G401.6 (cell line): ENCODE data around the gene HOXC6.
A peak's percentile ranks its signal among the peaks of the same experiment; 100 is the strongest.

Experiments
- FAIRE-seq: peaks from 2 replicates; lab custom pipeline; 2012; peaks lifted over from hg19 to GRCh38; lab: Jason Lieb, UNC

Gene HOXC6

DNA sequence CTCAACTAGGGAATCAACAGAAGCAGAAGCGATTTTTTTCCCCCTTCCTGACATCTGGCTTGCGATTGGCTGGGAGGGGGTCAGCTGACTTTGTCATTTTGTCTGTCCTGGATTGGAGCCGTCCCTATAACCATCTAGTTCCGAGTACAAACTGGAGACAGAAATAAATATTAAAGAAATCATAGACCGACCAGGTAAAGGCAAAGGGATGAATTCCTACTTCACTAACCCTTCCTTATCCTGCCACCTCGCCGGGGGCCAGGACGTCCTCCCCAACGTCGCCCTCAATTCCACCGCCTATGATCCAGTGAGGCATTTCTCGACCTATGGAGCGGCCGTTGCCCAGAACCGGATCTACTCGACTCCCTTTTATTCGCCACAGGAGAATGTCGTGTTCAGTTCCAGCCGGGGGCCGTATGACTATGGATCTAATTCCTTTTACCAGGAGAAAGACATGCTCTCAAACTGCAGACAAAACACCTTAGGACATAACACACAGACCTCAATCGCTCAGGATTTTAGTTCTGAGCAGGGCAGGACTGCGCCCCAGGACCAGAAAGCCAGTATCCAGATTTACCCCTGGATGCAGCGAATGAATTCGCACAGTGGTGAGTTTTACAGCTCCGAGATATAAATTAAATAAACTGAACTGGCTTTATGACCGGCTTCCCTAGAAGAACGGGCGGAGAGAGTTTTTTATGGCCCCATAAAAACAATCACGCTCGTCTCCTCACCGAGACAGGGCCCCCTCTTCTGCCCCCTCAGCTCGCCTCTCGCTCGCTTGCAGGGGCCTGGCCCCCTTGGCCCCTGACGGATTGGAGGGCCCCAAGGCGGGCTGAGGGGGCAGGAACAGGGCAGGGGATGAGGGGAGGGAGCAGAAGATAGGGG, at the start of gene HOXC6:
HOXC6 (plus strand) TSS at position 127 of the 888 bp plus-strand sequence; CDS start at position 209, 82 bp downstream.
- FAIRE-seq = peak; percentile 91

DNA sequence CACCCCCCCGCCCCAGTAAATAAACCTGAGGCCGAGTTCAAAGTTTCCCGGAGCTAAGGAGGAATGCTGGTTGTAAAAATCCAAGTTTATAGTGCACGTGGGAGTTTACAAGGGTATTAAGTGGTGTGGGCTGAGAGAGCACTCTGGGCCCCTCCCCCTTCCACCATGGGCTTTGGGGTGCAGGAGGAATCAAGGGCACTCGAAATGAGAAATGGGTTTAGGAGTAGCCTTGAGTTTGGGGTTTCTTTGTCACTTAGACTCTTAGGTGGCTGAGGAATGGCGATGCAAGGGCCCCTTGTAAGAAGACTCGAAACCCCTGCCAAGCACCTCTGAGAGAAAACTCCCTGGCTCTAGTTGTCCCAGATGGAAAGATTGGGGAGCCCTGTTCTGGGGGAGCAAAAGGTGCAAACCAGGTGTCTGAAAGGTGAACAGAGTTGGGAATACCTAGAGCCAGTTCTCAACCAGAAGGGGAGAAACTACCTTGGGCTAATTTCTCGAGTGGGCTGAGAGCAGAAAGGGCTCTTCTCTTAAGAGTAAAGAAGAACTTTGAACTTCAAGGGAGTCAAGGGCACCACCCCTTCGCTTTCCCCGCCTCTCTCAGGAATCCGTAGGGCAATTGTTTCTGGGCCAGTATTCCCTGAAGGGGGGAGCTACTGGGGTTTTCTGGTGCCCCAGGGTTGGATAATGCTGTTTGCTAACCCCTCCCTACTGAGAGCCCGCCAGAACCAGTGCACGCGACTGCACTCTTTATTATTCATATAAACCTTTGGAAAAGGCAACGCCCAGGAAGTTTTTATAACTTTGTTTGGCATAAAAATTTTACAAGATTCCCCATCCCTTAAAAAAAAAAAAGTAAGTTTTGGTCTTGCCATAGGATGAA, 49.5 kb upstream of the HOXC6 start:
- peak; percentile 96 for FAIRE-seq

DNA sequence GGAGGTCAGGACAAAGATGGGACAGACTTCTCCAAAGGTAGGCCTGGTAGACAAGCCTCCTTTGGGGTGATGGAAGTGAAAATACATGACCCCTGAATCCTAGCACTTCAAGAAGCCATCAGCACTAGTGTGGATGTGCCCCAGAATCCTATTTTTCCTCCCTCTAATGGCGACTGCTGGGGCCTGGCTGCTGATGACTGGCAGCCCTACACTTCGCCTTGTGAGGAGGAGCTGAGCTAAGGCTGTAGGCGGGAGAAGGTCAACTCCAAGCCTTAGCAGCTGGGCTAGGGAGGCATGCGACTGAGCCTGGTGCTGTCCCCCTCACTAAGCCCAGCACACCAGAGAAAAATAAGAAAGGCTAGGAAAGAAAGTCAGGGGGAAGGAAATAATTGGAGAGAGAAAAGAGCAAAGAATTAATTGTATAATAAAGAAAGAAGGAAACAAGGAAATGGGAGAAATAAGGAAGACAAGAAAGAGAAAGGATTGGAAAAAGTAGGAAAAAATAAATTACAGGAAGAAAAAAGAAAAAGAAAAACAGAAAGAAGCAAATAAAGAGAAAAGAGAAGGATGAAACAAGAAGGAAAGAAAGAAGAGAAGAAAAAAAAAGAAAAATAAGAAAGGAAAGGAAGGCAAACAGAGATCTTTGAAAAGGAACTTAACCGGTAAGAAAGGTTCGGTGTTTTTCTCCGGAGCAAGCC, 48.0 kb upstream of the HOXC6 start:
- peak; percentile 87 for FAIRE-seq

DNA sequence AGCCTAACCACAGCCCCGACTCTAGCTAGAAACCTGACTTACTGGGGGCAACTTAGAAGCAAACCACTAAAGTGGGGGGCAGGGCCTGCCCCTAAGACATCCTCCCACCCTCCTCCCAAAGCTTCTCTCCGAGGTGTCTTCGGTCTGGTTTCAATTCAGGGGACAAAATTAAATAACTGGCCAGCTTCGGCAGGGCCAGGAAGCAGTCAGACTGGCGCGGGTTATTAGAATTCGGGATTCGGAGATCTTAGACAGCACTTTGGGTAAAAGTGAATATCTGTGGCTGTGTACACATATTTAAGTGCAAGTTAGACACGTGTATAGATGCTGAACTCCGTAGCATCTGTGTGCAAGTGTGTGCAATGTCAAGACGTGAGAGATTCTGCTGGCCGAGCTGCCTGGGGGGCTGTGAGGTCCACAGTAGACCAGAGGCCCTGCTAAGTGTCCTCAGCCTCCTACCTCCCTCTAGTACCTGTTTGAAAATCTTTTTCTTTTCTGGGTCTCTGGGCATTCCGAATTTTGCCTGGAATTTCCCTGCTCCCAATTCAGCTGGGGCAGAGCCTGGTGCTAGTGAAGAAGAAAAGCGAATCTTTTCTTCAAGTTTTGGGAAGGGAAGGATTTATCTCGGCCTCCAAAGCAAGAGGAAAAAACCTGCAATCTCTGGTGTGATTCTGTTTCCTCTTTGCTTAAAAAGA, 47.3 kb upstream of the HOXC6 start:
- FAIRE-seq = no peak

DNA sequence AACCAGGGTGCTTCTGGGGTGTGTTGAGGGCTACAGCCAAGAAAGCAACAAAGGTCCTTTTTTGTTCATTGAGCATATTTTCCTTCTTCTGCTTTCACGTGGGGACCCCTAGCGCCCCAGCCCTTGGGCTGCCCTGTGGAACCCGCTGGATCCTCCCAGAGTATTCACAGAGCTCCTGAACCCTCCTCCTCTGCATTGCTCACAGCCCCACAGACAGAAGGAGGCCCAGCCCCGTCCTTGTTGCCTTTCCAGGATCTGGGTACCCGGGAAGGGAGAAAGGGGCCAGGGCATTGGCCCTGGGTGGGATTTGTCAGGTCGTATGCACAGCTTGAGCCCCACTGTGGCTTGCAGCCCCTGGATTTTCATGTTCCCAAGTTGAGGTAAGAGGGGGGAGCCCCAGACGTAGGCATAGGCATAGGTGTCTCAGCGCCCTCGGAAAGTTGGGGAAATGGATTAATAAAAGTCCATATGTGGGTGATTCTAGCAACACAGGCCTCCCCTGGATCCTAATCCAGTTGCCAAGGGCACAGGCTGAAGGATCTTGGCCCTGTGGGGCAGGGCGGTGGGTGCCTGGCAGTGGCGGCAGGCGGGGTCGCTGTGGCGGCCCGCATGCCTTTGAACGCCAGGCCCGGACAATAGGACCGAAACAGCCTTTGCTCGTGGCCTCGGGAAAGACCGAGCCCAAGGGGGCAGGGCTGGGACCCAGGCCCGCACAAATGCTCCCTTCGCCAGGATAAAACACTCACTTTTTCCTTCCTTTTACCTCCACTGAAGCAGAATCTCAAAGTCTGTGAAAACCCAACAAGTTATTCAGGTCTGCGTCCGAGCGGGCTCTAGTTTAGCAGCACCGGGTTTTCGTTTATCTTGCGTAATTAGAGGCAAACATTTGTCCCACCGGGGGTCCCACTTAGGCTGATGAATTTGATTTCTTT, 46.3 kb upstream of the HOXC6 start:
- peak; percentile 91 for FAIRE-seq

DNA sequence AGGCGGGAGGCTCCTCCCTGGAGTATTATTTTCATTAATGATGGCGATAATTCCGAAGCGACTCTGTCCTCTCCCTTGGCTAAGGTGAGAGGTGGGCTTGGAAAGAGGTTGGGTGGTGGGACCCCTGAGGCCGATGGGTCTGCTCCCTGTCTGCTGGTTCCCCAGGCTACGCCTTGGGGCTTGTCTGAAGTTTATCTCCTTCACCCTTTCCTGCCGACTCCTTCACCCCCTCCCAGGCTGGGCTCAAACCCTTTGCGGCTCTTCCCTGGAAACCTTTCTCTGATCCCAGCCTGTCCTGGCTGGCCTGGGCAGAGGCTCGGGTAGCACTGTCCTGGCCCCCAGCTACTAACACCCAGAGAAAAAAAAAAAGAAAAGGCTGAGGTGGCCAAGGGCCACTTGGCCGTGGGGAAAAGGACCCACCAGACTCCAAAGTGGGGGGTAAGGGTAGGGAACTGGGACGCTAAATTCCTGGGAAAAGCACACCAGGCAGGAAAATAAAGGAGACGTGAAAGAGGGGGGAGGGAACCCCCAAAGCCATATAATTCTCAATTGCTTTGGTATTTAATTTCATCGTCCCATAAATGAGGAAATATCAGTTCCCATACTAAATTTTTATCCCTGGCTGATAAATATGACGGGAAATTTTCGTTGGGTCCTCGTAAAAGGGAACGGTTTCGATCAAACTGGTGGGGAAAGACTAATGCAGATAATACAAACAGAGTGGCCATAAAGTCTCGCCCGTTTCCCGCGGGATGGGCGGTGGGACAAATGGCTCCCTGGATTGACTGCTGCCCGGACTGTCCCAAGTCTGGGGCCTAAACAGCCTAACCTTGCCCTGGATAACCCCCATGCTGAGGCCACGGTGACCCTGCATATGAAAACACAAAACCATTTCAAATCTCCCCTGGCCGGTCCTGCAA, 45.3 kb upstream of the HOXC6 start:
- FAIRE-seq = no peak

DNA sequence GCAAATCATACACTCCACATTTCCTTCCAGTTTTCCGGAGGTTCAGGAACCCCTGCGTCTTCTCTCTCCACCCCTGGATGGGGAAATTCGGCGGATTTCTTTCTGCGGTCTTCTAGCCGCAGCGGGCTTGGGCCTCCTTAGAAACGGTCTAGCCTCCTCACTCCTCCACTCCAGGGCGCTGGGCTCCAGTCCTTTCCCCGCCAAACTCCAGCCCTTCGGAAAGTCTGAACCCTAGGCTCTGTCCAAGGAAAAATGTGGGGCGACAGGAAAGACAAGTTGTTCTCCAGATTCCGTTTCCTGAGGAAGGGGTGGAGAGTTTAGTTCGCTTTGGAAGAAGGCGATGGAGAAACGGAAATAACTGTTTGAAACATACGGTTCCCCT, 44.7 kb upstream of the HOXC6 start:
- peak; percentile 88 for FAIRE-seq

DNA sequence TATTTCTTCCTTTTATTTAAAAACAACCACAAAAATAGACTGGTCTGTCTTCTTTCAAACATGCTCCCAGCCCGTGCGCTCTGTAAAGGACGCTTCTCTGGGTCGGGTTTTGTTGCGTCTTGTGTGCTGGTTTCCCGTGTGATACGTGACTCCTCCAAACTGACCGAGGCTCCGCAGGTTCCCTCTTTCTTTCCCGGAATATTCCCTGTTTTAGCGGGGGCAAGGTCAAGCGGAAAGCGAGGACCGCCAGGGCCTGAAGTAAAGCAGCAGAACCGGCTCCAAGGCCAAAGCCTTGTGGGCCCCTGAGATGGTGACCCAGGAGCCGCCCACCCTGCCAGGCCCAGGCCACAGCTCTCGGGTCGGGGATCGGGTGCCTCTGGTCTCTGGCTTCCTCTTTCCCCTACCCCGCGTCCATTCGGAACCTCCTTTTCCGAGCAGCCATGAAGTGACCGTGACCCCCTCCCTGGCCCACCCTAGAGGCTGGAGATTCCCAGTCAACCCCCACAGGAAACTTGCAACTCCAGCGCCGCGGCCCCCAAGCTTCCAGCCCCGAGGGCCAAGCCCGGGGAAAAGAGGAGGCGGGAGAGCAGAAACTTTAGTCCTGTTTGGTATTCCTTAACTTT, 44.2 kb upstream of the HOXC6 start:
- no peak for FAIRE-seq

DNA sequence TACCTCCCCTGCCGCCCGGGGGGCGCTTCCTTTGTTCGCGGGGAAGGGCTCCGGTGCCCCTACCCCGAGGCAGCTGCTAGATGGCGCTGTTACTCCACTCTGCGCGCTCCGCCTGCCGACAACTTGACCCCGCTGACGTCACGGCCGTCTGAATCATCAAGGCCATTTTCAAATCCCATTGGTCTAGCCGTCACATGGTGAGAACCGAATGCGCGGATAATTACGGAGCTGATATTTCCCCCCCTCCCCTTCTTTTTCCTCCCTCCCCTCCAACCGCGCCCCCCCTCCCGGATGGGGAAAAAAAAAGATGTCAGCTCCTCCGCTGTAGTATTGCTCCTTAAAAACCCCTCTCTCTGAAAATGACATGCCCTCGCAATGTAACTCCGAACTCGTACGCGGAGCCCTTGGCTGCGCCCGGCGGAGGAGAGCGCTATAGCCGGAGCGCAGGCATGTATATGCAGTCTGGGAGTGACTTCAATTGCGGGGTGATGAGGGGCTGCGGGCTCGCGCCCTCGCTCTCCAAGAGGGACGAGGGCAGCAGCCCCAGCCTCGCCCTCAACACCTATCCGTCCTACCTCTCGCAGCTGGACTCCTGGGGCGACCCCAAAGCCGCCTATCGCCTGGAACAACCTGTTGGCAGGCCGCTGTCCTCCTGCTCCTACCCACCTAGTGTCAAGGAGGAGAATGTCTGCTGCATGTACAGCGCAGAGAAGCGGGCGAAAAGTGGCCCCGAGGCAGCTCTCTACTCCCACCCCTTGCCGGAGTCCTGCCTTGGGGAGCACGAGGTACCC, 43.1 kb upstream of the HOXC6 start, which contains the start of gene HOXC10:
HOXC10 (plus strand) TSS at position 246 of the 791 bp plus-strand sequence; CDS start at position 360, 114 bp downstream.
- FAIRE-seq = peak; percentile 94

DNA sequence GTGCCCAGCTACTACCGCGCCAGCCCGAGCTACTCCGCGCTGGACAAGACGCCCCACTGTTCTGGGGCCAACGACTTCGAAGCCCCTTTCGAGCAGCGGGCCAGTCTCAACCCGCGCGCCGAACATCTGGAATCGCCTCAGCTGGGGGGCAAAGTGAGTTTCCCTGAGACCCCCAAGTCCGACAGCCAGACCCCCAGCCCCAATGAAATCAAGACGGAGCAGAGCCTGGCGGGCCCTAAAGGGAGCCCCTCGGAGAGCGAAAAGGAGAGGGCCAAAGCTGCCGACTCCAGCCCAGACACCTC, 42.6 kb upstream of the HOXC6 start:
- no peak for FAIRE-seq

DNA sequence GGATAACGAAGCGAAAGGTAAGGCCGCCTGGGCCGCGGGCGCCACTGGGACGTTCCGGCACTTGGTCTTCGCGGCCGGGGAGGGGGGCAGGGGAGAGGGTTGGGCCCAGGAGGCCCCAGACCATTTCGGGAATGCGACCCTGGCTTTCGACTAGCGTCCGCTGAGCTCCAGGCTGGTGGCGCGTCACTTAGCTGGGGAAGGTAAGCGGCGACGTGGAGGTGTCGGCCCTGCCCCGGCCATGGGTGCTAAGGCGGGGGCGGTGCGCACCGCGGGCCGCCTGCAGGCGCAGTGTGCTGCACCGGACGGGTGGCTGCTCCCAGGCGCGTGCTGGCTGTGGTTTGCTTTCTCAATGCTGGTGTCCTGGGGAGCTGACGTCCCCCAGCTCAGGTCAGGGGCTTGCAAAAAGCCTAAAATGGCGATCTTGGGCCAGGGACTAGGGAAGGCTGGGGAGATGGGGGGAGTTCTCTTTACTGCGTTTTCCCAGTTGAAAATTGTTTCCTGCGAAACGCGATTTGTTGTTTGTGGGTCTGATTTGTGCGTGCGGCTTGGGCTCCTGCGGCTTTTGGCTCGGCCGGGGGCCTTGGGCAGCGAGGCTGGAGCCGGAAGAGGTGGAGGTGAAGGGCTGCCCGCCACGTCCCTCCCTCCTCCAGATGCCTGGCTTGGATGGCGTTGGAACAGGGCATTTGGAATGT, 42.1 kb upstream of the HOXC6 start:
- peak; percentile 39 for FAIRE-seq

DNA sequence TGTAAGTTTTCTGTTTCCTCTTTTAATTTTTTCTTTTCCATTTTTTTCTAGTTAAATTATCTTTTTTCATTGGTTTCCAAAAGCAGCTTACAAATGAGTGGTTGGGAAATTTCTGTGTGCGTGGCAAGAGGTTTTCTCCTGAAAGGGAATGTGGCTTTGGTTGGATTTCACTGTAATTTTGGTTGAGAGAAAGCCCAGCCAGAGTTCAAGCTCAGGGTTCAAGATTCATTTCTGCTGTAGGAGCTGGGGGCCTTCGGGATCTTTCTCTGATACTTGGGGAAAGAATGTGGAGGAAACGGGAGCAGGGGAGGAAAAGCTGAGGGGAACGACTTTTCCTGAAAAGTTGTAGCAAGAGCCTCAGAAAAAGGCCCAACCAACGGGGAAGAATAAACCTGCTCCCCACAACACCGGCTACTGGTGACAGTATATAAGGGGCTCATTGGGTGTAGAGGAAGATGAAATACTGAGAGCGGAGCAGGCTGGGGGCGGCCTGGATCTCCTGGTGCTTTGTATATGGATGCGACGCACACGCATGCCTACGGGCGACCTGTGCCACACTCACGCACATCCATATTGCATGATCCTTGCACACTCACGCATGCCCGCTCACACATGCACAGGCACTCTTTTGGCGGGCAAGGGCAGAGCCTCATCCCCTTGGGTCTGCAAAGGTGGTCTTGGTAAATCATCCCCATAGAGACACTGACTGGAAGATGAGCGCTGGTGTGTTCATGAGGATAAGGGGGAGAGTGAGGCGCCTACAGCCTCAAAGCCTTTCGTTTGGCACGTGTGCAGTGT, 41.4 kb upstream of the HOXC6 start:
- FAIRE-seq = no peak

DNA sequence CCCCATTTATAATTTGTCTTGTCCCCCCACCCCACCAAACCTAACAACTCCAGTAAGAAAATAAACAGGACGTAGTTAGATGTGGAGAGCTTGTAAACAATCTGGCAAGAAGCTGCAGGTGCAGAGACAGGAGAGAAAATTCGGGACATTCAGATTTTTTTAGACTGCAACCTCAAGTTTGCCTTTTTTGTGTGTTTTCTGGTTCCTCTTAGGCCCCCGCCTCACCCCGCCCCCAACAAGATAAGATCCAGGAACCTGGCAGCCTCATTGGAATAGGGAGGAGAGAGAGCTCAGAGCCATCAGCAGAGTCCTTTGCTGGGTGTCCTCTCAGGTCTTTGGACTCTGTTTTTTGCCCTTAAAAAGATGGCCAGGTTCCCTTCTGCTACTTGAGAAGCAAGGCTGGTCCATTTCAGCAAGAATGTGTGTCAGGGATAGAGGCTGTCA, 40.4 kb upstream of the HOXC6 start:
- no peak for FAIRE-seq

DNA sequence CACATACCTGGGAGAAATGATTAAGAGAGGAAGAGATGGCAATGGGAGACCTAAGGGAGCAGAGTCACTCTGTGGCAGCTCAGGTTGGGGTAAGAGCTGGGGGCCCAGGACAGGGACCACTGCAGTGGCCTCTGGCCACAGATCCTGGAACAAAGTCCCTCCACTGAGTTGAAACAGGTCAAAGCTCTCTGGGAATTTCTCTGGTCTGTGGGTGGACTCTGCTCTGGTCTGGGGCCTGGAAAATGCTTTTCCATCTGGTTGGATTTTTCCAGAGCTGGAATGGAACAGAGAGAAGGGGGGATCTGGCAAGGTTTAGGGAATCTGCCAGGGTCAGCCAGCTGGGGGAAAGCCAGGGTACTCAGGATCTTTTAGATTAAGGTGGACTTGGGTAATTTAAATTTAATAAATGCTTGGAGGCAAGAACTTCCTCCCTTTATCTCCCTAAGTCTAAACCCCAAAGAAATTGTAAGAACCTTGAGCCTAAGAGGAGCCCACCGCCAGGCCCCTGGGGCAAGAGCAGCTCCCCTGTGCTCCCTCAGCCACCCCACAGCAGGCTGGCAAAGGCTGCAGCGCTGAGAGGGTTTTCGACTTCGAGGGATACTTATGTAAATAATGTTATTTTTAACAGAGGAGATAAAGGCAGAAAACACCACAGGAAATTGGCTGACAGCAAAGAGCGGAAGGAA, 39.6 kb upstream of the HOXC6 start:
- FAIRE-seq = no peak

DNA sequence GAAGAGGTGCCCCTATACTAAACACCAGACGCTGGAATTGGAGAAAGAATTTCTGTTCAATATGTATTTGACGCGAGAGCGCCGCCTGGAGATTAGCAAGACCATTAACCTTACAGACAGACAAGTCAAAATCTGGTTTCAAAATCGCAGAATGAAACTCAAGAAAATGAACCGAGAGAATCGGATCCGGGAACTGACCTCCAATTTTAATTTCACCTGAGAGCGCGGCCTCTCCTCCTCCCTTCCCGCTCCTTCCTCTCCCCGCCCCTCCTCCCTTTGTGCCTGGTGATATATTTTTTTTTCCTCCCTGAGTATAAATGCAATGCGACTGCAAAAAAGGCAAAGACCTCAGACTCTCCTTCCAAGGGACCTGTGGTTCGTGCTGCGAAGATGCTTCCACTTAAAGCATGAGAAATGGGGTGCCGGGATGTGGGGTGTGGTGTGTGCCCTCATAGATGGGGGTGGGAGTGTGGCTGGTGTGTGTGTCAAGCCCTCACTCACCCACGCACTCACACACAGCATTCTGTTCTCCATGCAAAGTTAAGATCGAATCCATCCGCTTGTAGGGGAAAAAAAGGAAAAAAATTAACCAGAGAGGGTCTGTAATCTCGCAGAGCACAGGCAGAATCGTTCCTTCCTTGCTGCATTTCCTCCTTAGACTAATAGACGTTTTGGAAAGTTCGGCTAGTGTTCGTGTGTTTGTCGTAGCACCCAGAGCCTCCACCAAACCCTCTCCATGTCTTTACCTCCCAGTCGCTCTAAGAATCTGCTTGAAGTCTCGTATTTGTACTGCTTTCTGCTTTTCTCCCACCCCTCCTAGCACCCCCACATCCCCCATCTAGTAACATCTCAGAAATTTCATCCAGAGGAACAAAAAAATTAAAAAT, 38.8 kb upstream of the HOXC6 start:
- peak; percentile 97 for FAIRE-seq
